Lung (tissue), 12 donors: ENCODE measurements around the gene MPO. TPM values are rescaled to one million over a fixed set of nuclear protein-coding genes. Genes with fewer than 3 reads are reported as not detected.

Experiments
- ATAC-seq: fragments of 200-7000 bp; cut with Tn5 transposase; one replicate; pipeline ENCODE4 v1.9.1; 2020; ENCODE audit warnings: moderate number of reproducible peaks; ENCODE audit not compliant: insufficient read depth, low FRiP score
- DNase-seq, 3 donors: peaks; one replicate each; pipeline ENCODE4 v3.0.0-alpha.2; 2013 to 2017
- H3K27ac ChIP-seq, 2 donors: one replicate each; pipeline ENCODE4 v1.5.1; 2013; ENCODE audit warnings: mild to moderate bottlenecking in 2 of 2, moderate library complexity in 2 of 2, control low read depth in 1 of 2, inconsistent platforms in 1 of 2, low read depth in 1 of 2, low read length in 1 of 2
- H3K27me3 ChIP-seq, 3 donors: one replicate each; pipeline ENCODE4 v1.5.1; 2013; ENCODE audit warnings: low read length in 2 of 3; ENCODE audit not compliant: control insufficient read depth in 3 of 3, insufficient read depth in 3 of 3
- H3K36me3 ChIP-seq, 4 donors: one replicate each; pipeline ENCODE4 v1.5.1; 2013; ENCODE audit warnings: low read length in 4 of 4, mild to moderate bottlenecking in 1 of 4, moderate library complexity in 1 of 4; ENCODE audit not compliant: control insufficient read depth in 4 of 4, insufficient read depth in 4 of 4
- H3K4me1 ChIP-seq, 5 donors: one replicate each; pipeline ENCODE4 v1.5.1; 2013; ENCODE audit warnings: low read length in 5 of 5, mild to moderate bottlenecking in 2 of 5, moderate library complexity in 1 of 5; ENCODE audit not compliant: control insufficient read depth in 5 of 5, insufficient read depth in 5 of 5
- H3K4me3 ChIP-seq: one replicate; pipeline ENCODE4 v1.5.1; 2013; ENCODE audit warnings: mild to moderate bottlenecking, control low read depth, moderate library complexity
- H3K9ac ChIP-seq, 2 donors: one replicate each; pipeline ENCODE4 v1.5.1; 2013; ENCODE audit warnings: low read length in 2 of 2, control low read depth in 1 of 2; ENCODE audit not compliant: insufficient read depth in 1 of 2
- H3K9me3 ChIP-seq, 4 donors: one replicate each; pipeline ENCODE4 v1.5.1; 2013; ENCODE audit warnings: low read length in 3 of 4, mild to moderate bottlenecking in 1 of 4, moderate library complexity in 1 of 4; ENCODE audit not compliant: control insufficient read depth in 4 of 4, insufficient read depth in 3 of 4
- CTCF ChIP-seq: IDR thresholded peaks from 2 replicates; pipeline ENCODE4 v1.5.1; 2012; ENCODE audit warnings: mild to moderate bottlenecking; ENCODE audit errors: control extremely low read depth, extremely low read depth
- WGBS, 2 donors: extraction: QIAGEN DNeasy Blood & Tissue Kit; methylation state at CpG; one replicate each; pipeline ENCODE4 v1.1.7; 2013; 5-methylcytosine and 5-hydroxymethylcytosine counted together
- polyA plus RNA-seq, 2 donors: library from polyadenylated mRNA; stranded (reverse); fragments of 200-250 nt; gene quantifications; one replicate each; pipeline ENCODE4 v1.2.1, GENCODE V29; 2013
- total RNA-seq, 2 donors: library from RNA; depleted of rRNA in 1 of 2; stranded (reverse); fragments of >200 nt in 1 of 2; gene quantifications; one replicate each; pipeline ENCODE4 v1.2.1, GENCODE V29; 2014 to 2021
- donor health status: control.
- donor health status: control.
- donor health status: Bipolar disorder and iron deficiency.
- donor health status: healthy.
- donor health status: DM: yes; HTN: yes; CAD: no.

The MPO gene
- total and polyA plus RNA-seq, 4 donors = 0.79 to 62.0 (median 6.7) TPM

- no peaks in the 10 kb centered on the region for H3K9me3 ChIP-seq
- WGBS, 2 donors = 11 to 29% methylated on average over 16 of the region's 16 CpGs
- H3K27me3 ChIP-seq = no peaks in the 10 kb centered on the region
- H3K9ac ChIP-seq = no peak overlapping the region
- ATAC-seq = peak; percentile 19
- peak in 1 of 3 donors; percentile 12 for DNase-seq
- H3K4me3 ChIP-seq = no peak overlapping the region
- no peak overlapping the region for H3K27ac ChIP-seq
- H3K4me1 ChIP-seq = peaks cover 0 to 17% (median 6%) of the 10 kb centered on the region in 5 donors
- no peaks in the 10 kb centered on the region for H3K36me3 ChIP-seq
- no peak for TF ChIP-seq CTCF
Measured at GRCh38 chr17:58329035-58329809, 48.5 kb upstream of the MPO start.

GRCh38 chr17:58328195-58329034 lies 47.7 kb upstream of the MPO start, which contains the start of gene TSPOAP1:
TSPOAP1 (minus strand) TSS chr17:58328795; CDS start chr17:58327920, 875 bp downstream.
- Histone ChIP-seq H3K4me1 (peaks cover 0 to 25% (median 6%) of the 10 kb centered on the region in 5 donors), H3K9ac (no peak within 1 kb of the TSS), H3K27me3 (no peaks in the 10 kb centered on the region), H3K9me3 (no peaks in the 10 kb centered on the region), H3K4me3 (no peak within 1 kb of the TSS), H3K36me3 (no peaks in the 10 kb centered on the region), H3K27ac (no peak within 1 kb of the TSS)
- ATAC-seq (no peak), DNase-seq (peak; percentile 58 to 73 (median 64))
- 18 to 24% methylated on average over 21 to 23 of the region's 23 CpGs for WGBS, 2 donors
- TF ChIP-seq CTCF = no peak

- H3K4me3 ChIP-seq = no peak overlapping the region
Measured at GRCh38 chr17:58327363-58328194, 46.8 kb upstream of the MPO start.

More at GRCh38 chr17:58327363-58328194, 46.8 kb upstream of the MPO start:
- no peaks in the 10 kb centered on the region for H3K27me3 ChIP-seq
- peaks cover 0 to 26% (median 6%) of the 10 kb centered on the region in 5 donors for H3K4me1 ChIP-seq
- no peak overlapping the region for H3K9ac ChIP-seq
- H3K9me3 ChIP-seq = no peaks in the 10 kb centered on the region
- no peak for DNase-seq
- peak overlapping the region in 1 of 2 donors; percentile 12 for H3K27ac ChIP-seq
- ATAC-seq = no peak
- TF ChIP-seq CTCF = no peak
- H3K36me3 ChIP-seq = no peaks in the 10 kb centered on the region
- 42 to 59% methylated on average over 19 of the region's 19 CpGs for WGBS, 2 donors
